Measurements from ENCODE around the gene KIF3A.
A peak's percentile ranks its signal among the peaks of the same experiment; 100 is the strongest.

KIF3A gene

DNA sequence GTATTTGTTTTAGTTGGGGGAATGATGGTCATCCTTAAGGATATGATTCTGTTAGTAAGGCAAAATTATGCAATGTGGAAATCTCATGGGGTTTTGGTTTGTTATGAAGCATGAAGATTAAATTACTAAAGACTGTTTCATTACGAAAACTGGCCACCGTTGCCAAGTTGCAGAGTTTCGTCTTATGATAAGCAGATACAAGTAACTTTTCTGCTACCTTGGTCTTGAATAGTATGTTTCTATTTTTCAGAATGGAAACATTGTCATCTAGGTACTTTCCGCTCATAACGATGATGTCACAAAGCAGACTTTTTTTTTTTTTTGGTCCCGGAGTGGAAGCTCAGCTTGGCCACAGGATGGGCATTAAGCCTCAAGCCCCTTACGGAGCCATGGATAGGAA lies 14.1 kb upstream of the KIF3A start:
- POLR2A ChIA-PET: no interaction called here

DNA sequence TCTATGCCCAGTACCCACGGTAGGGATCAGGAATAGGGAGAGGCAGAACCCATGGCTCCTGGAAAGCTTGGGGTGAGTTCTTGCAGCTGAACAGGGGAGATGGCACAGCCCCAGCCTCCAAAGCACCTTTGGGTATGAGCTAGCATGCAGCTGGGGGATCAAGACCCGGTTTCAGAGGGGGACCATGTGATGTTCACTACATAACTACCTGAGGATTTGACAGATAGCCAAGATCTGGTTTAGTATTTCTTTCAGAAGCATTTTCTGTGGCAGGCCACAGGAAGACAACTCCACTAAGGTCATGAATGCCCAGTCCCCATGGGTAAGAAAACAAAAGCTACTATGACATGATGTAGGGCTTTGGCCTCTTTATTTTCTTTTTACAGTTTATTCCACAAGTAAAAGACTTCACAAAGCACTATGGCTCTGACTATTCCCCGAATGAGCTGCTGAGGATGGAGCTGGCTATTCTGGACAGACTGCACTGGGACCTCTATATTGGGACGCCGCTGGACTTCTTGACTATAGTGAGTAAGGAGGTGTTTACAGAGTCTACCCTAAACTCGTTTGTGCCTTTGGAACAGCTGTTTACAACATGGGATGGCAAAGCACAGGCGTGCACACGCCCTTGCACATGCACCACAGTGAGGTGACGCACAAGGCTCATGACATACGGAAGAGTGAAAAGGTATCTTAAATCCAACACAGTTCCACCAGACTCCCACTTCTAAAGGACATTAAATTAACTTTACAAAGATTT lies 13.3 kb upstream of the KIF3A start:
- POLR2A ChIA-PET: interaction anchor here (1.9 kb wide), 1 partner anchor 13 kb away, joined by 7 read pairs; the partner anchor contains the start of gene KIF3A
- CTCF ChIA-PET: interaction anchor here (0.6 to 2.0 kb wide), 5 partner anchors 13 to 1289 kb away, joined by 3 to 7 read pairs (median 3); partner anchors contain the start of gene KIF3A
- Histone ChIP-seq H3K4me1 (ENCODE audit: control insufficient read depth, insufficient read depth, low read length) (no peaks in the 10 kb centered on the region), H3K4me3 (ENCODE audit: low read depth, low read length) (no peak overlapping the region), H3K27ac (ENCODE audit: extremely low read depth, low read depth, low read length) (no peak overlapping the region), H3K36me3 (ENCODE audit: control insufficient read depth in 2 of 2, insufficient read depth in 1 of 2, low read length in 2 of 2) (no peaks in the 10 kb centered on the region), H3K9me3 (ENCODE audit: control insufficient read depth, insufficient read depth, low read depth, low read length) (no peaks in the 10 kb centered on the region)
- no peak for TF ChIP-seq ZNF140 (tag by site-specific recombination; IDR thresholded peaks at IDR 0.05)
- TF ChIP-seq, protein P1, sequence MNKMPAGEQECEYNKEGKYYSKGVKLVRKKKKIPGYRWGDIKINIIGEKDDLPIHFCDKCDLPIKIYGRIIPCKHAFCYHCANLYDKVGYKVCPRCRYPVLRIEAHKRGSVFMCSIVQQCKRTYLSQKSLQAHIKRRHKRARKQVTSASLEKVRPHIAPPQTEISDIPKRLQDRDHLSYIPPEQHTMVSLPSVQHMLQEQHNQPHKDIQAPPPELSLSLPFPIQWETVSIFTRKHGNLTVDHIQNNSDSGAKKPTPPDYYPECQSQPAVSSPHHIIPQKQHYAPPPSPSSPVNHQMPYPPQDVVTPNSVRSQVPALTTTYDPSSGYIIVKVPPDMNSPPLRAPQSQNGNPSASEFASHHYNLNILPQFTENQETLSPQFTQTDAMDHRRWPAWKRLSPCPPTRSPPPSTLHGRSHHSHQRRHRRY (tag by site-specific recombination; IDR thresholded peaks at IDR 0.05): no peak
- no peak for TF ChIP-seq REPIN1 (tag by site-specific recombination; IDR thresholded peaks at IDR 0.05; ENCODE audit: low read depth)

More for the DNA sequence above, 14.1 kb upstream of the KIF3A start:
- H3K9me3 ChIP-seq (ENCODE audit: control insufficient read depth, insufficient read depth, low read depth, low read length): no peaks in the 10 kb centered on the region
- H3K27ac ChIP-seq (ENCODE audit: extremely low read depth, low read depth, low read length): no peak overlapping the region
- CTCF ChIA-PET: interaction anchor here (0.6 to 1.0 kb wide), 3 partner anchors 14 to 1288 kb away, joined by 3 read pairs; partner anchors contain the start of gene KIF3A
- H3K4me1 ChIP-seq (ENCODE audit: control insufficient read depth, insufficient read depth, low read length): no peaks in the 10 kb centered on the region
- TF ChIP-seq ZBTB17 (tag by site-specific recombination; IDR thresholded peaks at IDR 0.05): peak; percentile 72; the same call in 1 of the 2 replicates
- TF ChIP-seq, protein P2, sequence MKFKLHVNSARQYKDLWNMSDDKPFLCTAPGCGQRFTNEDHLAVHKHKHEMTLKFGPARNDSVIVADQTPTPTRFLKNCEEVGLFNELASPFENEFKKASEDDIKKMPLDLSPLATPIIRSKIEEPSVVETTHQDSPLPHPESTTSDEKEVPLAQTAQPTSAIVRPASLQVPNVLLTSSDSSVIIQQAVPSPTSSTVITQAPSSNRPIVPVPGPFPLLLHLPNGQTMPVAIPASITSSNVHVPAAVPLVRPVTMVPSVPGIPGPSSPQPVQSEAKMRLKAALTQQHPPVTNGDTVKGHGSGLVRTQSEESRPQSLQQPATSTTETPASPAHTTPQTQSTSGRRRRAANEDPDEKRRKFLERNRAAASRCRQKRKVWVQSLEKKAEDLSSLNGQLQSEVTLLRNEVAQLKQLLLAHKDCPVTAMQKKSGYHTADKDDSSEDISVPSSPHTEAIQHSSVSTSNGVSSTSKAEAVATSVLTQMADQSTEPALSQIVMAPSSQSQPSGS (tag by site-specific recombination; IDR thresholded peaks at IDR 0.05; ENCODE audit: low read depth): peak; percentile 38; the same call in 1 of the 2 replicates
- no peak for TF ChIP-seq ZBTB21 (tag by site-specific recombination; IDR thresholded peaks at IDR 0.05)
- TF ChIP-seq ZNF114 (tag by site-specific recombination; IDR thresholded peaks at IDR 0.05): no peak
- TF ChIP-seq ZNF2 (tag by site-specific recombination; IDR thresholded peaks at IDR 0.05): no peak
- peaks cover 0 to 4% of the 10 kb centered on the region in 2 experiments; a peak in 1 of 3 replicates for H3K36me3 ChIP-seq (ENCODE audit: control insufficient read depth in 2 of 2, insufficient read depth in 1 of 2, low read length in 2 of 2)
- no peak overlapping the region for H3K4me3 ChIP-seq (ENCODE audit: low read depth, low read length)

DNA sequence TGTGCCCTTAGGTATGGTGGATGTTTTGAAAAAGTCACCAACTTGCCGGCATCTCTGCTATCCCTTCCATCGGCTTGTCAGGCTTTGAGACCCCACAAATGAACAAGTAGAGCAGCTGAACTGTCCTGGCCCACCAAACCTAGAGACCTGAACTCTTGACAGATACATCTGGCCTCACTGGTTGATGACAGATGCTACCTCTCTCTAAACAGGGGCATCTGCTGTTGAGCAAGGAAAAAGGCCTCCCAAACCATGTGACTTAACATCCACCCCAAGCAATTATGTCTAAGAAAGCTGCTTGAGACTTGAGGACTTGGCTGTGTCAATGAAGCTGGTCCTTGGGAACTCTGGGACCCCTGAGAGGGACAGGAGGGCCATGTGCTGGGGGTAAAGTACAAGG lies 12.2 kb upstream of the KIF3A start:
- ChIA-PET CTCF (interaction anchor here (1.0 to 2.0 kb wide), 2 partner anchors 58 to 65 kb away, joined by 4 to 7 read pairs; no protein-coding TSS in a partner anchor), POLR2A (interaction anchor here (1.9 kb wide), 1 partner anchor 12 kb away, joined by 7 read pairs; the partner anchor contains the start of gene KIF3A)
- TF ChIP-seq ZNF112 (tag by site-specific recombination; IDR thresholded peaks at IDR 0.05): no peak
- TF ChIP-seq IKZF3 (tag by site-specific recombination; IDR thresholded peaks at IDR 0.05): no peak
- TF ChIP-seq ZNF175 (tag by site-specific recombination; IDR thresholded peaks at IDR 0.05): no peak
- TF ChIP-seq ZNF292 (tag by site-specific recombination; IDR thresholded peaks at IDR 0.05; ENCODE audit: borderline replicate concordance, low read depth): no peak
- TF ChIP-seq ZNF335 (tag by site-specific recombination; conservative IDR thresholded peaks at IDR 0.05): no peak
- TF ChIP-seq MYNN (tag by site-specific recombination; IDR thresholded peaks at IDR 0.05; ENCODE audit: borderline replicate concordance): no peak

DNA sequence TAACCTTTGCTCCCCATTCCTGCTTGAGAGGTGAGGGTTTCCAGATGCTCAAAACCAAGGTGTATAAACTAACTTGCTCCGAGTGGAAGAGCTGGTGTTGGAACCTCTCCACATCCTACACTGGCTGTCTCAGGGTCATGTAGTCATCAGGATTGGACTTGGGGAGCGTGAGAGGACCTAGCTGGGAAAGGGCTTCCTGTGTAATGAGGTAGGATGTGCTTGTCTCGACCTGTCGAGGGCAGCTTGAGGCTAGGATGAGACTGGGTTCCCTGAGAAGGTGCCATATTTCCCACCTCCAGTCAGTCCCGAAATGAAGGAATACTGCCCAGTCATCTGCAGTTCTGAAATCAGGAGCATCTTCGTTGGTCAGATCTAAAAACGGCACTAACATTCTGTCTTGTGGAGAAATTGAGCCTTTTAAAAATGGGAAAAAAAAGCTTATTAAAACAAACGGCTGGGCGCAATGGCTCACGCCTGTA lies 11.2 kb upstream of the KIF3A start:
- CTCF ChIA-PET: interaction anchor here (1.8 kb wide), 1 partner anchor 72 kb away, joined by 12 read pairs; no protein-coding TSS in a partner anchor
- Histone ChIP-seq H3K4me1 (ENCODE audit: control insufficient read depth, insufficient read depth, low read length) (no peaks in the 10 kb centered on the region), H3K4me3 (ENCODE audit: low read depth, low read length) (no peak overlapping the region), H3K36me3 (ENCODE audit: control insufficient read depth in 2 of 2, insufficient read depth in 1 of 2, low read length in 2 of 2) (no peaks in the 10 kb centered on the region), H3K27ac (ENCODE audit: extremely low read depth, low read depth, low read length) (no peak overlapping the region), H3K9me3 (ENCODE audit: control insufficient read depth, insufficient read depth, low read depth, low read length) (no peaks in the 10 kb centered on the region)
- TF ChIP-seq ZNF112 (tag by site-specific recombination; IDR thresholded peaks at IDR 0.05): no peak
- POLR2A ChIA-PET: no interaction called here

More for the DNA sequence above, 12.2 kb upstream of the KIF3A start:
- no peak overlapping the region for H3K4me3 ChIP-seq (ENCODE audit: low read depth, low read length)
- H3K4me1 ChIP-seq (ENCODE audit: control insufficient read depth, insufficient read depth, low read length): no peaks in the 10 kb centered on the region
- H3K36me3 ChIP-seq (ENCODE audit: control insufficient read depth in 2 of 2, insufficient read depth in 1 of 2, low read length in 2 of 2): no peaks in the 10 kb centered on the region
- no peak overlapping the region for H3K27ac ChIP-seq (ENCODE audit: extremely low read depth, low read depth, low read length)
- no peaks in the 10 kb centered on the region for H3K9me3 ChIP-seq (ENCODE audit: control insufficient read depth, insufficient read depth, low read depth, low read length)

Data from HEK293 (cell line).